Measurements from ENCODE around the gene PLCL2. TPM values are rescaled to one million over a fixed set of nuclear protein-coding genes. Genes with fewer than 3 reads are reported as not detected.

PLCL2 gene
- total and polyA plus RNA-seq, 7 donors = 4.2 to 32.7 (median 21.9) TPM

DNA sequence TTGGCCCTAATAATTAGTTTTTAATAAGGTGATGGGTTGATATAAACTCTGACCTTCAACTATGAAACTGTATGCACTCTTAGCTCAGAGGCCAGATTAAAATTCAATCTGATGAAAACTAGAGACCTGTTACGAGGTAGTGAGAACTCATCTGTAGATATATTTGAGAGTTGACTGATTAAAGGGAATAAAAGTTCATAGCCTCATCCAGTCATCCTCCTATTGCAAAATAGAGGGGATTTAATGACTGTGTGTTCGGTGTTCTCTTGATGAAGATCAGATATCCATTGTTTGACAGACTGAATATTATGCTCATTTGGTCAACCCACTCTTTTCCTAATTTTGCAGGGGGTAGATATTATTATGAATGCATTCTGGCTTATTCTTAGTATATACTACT lies 23.3 kb upstream of the PLCL2 start:
- peaks cover 15% of the 10 kb centered on the region for H3K4me1 ChIP-seq
- peaks cover 4% of the 10 kb centered on the region for H3K9me3 ChIP-seq
- H3K36me3 ChIP-seq (ENCODE audit: insufficient read depth in 1 of 2, low read depth in 1 of 2) = no peaks in the 10 kb centered on the region
- intact Hi-C loops (cut with DNase I) = no loop called here
- no peak overlapping the region for H3K4me3 ChIP-seq
- TF ChIP-seq, protein P1, sequence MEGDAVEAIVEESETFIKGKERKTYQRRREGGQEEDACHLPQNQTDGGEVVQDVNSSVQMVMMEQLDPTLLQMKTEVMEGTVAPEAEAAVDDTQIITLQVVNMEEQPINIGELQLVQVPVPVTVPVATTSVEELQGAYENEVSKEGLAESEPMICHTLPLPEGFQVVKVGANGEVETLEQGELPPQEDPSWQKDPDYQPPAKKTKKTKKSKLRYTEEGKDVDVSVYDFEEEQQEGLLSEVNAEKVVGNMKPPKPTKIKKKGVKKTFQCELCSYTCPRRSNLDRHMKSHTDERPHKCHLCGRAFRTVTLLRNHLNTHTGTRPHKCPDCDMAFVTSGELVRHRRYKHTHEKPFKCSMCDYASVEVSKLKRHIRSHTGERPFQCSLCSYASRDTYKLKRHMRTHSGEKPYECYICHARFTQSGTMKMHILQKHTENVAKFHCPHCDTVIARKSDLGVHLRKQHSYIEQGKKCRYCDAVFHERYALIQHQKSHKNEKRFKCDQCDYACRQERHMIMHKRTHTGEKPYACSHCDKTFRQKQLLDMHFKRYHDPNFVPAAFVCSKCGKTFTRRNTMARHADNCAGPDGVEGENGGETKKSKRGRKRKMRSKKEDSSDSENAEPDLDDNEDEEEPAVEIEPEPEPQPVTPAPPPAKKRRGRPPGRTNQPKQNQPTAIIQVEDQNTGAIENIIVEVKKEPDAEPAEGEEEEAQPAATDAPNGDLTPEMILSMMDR (IDR thresholded peaks at IDR 0.05) = no peak
- H3K27me3 ChIP-seq (ENCODE audit: insufficient read depth in 3 of 3, low read length in 2 of 3) = no peaks in the 10 kb centered on the region
- H3K27ac ChIP-seq = no peak overlapping the region
- no peak for DNase-seq
- ATAC-seq = peak in 2 of 4 donors; percentile 49 to 73
- WGBS, 3 donors = 48 to 64% (median 54%) methylated on average over 2 of the region's 2 CpGs

DNA sequence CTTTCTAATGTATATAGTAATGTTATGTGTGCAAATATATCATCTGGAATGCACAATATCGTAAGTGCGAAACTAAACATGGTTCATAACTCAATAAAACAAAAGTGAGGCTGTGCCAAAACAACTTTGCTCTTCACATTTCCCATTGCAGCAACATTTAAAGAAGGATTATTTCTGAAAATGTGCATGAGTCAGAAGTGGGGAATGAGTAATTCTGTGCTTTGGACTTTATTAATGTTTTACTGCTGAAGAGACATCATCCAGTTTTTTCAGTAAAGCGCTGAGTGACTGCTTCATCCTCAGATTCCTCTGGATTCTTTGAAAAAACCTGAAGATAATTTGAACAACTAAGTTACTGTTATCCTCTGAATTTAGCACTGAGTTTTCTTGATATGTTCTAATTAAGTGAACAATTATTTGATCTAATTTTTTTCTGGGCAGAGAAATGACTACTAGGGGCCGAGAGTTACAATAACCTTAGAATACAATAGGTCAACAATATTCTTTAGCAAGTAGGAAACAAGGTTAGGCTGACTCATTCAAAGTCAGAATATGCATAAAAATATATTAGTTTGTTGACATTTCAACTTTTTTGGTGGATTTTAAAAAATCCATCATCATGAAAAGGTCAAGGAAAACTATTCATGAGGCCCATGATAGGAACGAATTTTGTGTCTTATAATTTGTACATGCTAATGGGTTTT lies 20.0 kb upstream of the PLCL2 start:
- Histone ChIP-seq H3K4me1 (peaks cover 15% of the 10 kb centered on the region), H3K27ac (no peak overlapping the region), H3K36me3 (ENCODE audit: insufficient read depth in 1 of 2, low read depth in 1 of 2) (no peaks in the 10 kb centered on the region), H3K9me3 (peaks cover 4% of the 10 kb centered on the region), H3K27me3 (ENCODE audit: insufficient read depth in 3 of 3, low read length in 2 of 3) (no peaks in the 10 kb centered on the region), H3K4me3 (no peak overlapping the region)
- 81 to 85% (median 85%) methylated on average over 5 of the region's 5 CpGs for WGBS, 3 donors
- TF ChIP-seq, protein P1 (IDR thresholded peaks at IDR 0.05) = no peak
- no peak for ATAC-seq
- intact Hi-C loops (cut with DNase I) = no loop called here
- no peak for DNase-seq

DNA sequence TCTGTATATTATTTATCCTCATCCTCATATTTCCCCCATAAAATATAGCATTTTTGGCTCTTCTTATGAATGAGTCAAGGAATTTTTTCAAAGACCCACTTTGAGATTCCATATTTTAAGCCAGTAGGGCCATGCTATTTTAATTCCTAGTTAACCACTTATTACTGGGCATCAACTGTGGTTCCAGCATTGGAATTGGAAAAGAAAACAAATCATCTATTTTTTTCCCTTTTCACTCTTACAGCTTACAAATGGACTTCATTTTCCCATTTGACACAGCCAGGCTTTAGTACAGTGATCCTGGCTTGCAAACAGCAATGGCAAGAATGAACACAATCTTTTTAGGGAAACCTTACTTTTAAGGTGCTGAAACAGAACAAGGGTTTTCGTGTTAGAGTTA lies 19.4 kb upstream of the PLCL2 start:
- peaks cover 4% of the 10 kb centered on the region for H3K9me3 ChIP-seq
- H3K27ac ChIP-seq = no peak overlapping the region
- H3K27me3 ChIP-seq (ENCODE audit: insufficient read depth in 3 of 3, low read length in 2 of 3) = no peaks in the 10 kb centered on the region
- intact Hi-C loops (cut with DNase I) = no loop called here
- peaks cover 9% of the 10 kb centered on the region for H3K4me1 ChIP-seq
- no peaks in the 10 kb centered on the region for H3K36me3 ChIP-seq (ENCODE audit: insufficient read depth in 1 of 2, low read depth in 1 of 2)
- no peak overlapping the region for H3K4me3 ChIP-seq
- TF ChIP-seq, protein P1 (IDR thresholded peaks at IDR 0.05) = no peak
- WGBS, 3 donors = 89 to 91% (median 90%) methylated on average over 1 of the region's 1 CpG
- DNase-seq (no peak), ATAC-seq (no peak)

DNA sequence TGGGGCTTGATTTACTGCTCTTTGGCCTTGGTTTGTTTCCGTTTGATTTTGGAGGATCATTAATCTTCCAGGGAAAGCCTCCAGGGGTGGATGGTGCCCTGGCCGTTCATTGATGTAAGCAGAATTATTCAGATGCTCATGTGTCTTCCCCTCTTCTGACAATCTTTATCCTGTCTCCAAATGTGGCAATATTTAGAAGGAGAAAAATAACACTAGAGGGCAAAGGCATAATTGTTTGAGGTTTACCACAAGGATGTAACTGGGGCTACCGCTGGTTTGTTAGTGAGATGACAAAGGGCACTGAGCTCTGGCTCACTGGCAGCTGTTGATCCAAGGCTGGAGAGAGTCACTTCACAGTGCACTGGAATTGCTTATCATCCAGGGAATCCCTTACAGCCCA lies 18.2 kb upstream of the PLCL2 start:
- H3K9me3 ChIP-seq = peaks cover 4% of the 10 kb centered on the region
- no peak overlapping the region for H3K4me3 ChIP-seq
- 26 to 37% (median 27%) methylated on average over 3 of the region's 3 CpGs for WGBS, 3 donors
- peaks cover 3% of the 10 kb centered on the region for H3K4me1 ChIP-seq
- H3K27ac ChIP-seq = no peak overlapping the region
- ATAC-seq (peak; percentile 40 to 59 (median 50)), DNase-seq (no peak)
- H3K27me3 ChIP-seq (ENCODE audit: insufficient read depth in 3 of 3, low read length in 2 of 3) = no peaks in the 10 kb centered on the region
- no peaks in the 10 kb centered on the region for H3K36me3 ChIP-seq (ENCODE audit: insufficient read depth in 1 of 2, low read depth in 1 of 2)
- TF ChIP-seq, protein P1 (IDR thresholded peaks at IDR 0.05) = no peak
- intact Hi-C loops (cut with DNase I) = no loop called here

DNA sequence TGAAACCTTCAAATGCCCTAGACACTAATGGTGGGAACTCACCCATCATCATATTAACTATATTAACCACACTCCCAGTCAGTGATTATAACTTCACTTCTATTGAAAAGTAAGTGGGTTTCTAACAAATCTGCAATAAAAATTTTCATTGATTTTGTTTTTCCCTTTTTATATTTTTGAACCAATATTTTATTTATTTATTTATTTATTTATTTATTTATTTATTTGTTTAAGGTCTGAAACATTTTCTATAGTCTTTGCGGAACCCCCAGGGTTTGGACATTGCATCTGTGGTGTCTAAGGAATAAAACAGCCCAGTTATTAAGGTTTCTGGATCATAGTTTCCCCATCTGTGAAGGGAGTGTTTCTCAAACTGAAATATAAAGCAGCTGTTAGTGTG lies 16.2 kb upstream of the PLCL2 start:
- WGBS, 3 donors = 100% methylated on average over 1 of the region's 1 CpG
- no peak for DNase-seq
- no peaks in the 10 kb centered on the region for H3K36me3 ChIP-seq (ENCODE audit: insufficient read depth in 1 of 2, low read depth in 1 of 2)
- ATAC-seq = no peak
- no peak overlapping the region for H3K27ac ChIP-seq
- TF ChIP-seq, protein P1 (IDR thresholded peaks at IDR 0.05) = no peak
- H3K27me3 ChIP-seq (ENCODE audit: insufficient read depth in 3 of 3, low read length in 2 of 3) = no peaks in the 10 kb centered on the region
- intact Hi-C loops (cut with DNase I) = no loop called here
- H3K9me3 ChIP-seq = no peaks in the 10 kb centered on the region
- H3K4me1 ChIP-seq = peaks cover 6% of the 10 kb centered on the region
- H3K4me3 ChIP-seq = no peak overlapping the region
